ENCODE data around the gene GALC. TPM values are rescaled to one million over a fixed set of nuclear protein-coding genes. Genes with fewer than 3 reads are reported as not detected.

The GALC gene
- polyA plus RNA-seq, 1 donor from 2014 or later, result 42.6 TPM

- H3K4me2 ChIP-seq (ENCODE audit: low read length), result no peak overlapping the region
- H2AFZ ChIP-seq (ENCODE audit: low read depth, low read length), result no peak overlapping the region
- no peak overlapping the region for H3K27ac ChIP-seq (ENCODE audit: low read length)
- H3K36me3 ChIP-seq (ENCODE audit: insufficient read depth, low read length), result no peaks in the 10 kb centered on the region
- H3K79me2 ChIP-seq (replicated peaks; ENCODE audit: insufficient read depth, low read length), result no peaks in the 10 kb centered on the region
- no peaks in the 10 kb centered on the region for H3K9me2 ChIP-seq (ENCODE audit: insufficient read depth, low read length)
- H3F3A ChIP-seq (ENCODE audit: insufficient read depth, low read length, poor library complexity, severe bottlenecking), result no peaks in the 10 kb centered on the region
- no peaks in the 10 kb centered on the region for H4K20me1 ChIP-seq (ENCODE audit: insufficient read depth)
- H3K27me3 ChIP-seq (ENCODE audit: insufficient read depth, low read depth, low read length), result no peaks in the 10 kb centered on the region
- no peak for TF ChIP-seq SMC3 (conservative IDR thresholded peaks at IDR 0.05; ENCODE audit: poor library complexity)
- TF ChIP-seq POLR2AphosphoS5 (IDR thresholded peaks at IDR 0.05), result no peak
- no peak for TF ChIP-seq RAD21 (conservative IDR thresholded peaks at IDR 0.05)
- no peak for TF ChIP-seq TAF1 (IDR thresholded peaks at IDR 0.05; ENCODE audit: low read depth)
- no peak for TF ChIP-seq EZH2 (IDR thresholded peaks at IDR 0.05; ENCODE audit: borderline replicate concordance, insufficient read depth, low read length, poor library complexity, severe bottlenecking)
- TF ChIP-seq CTCF (IDR thresholded peaks at IDR 0.05; ENCODE audit: poor library complexity, severe bottlenecking), result no peak
- TF ChIP-seq MXI1 (conservative IDR thresholded peaks at IDR 0.05; ENCODE audit: poor library complexity, severe bottlenecking), result no peak
- no peak for TF ChIP-seq REST (IDR thresholded peaks at IDR 0.05; ENCODE audit: borderline replicate concordance)
- TF ChIP-seq EP300 (conservative IDR thresholded peaks at IDR 0.05; ENCODE audit: poor library complexity, severe bottlenecking), result no peak
- H3K9me3 ChIP-seq (ENCODE audit: low read length), result no peaks in the 10 kb centered on the region
- no peak overlapping the region for H3K9ac ChIP-seq (ENCODE audit: low read length)
- H3K4me3 ChIP-seq (ENCODE audit: low read length), result no peak overlapping the region
Measured at GRCh38 chr14:88032373-88032772, 39.4 kb upstream of the GALC start.

GRCh38 chr14:88030892-88031291, 37.9 kb upstream of the GALC start:
- no peak overlapping the region for H3K4me2 ChIP-seq (ENCODE audit: low read length)
- H3K9me2 ChIP-seq (ENCODE audit: insufficient read depth, low read length), result no peaks in the 10 kb centered on the region
- H3K4me3 ChIP-seq (ENCODE audit: low read length), result no peak overlapping the region
- H4K20me1 ChIP-seq (ENCODE audit: insufficient read depth), result no peaks in the 10 kb centered on the region
- H3K9ac ChIP-seq (ENCODE audit: low read length), result no peak overlapping the region
- H3F3A ChIP-seq (ENCODE audit: insufficient read depth, low read length, poor library complexity, severe bottlenecking), result no peaks in the 10 kb centered on the region
- no peaks in the 10 kb centered on the region for H3K27me3 ChIP-seq (ENCODE audit: insufficient read depth, low read depth, low read length)
- H3K9me3 ChIP-seq (ENCODE audit: low read length), result no peaks in the 10 kb centered on the region
- no peak overlapping the region for H2AFZ ChIP-seq (ENCODE audit: low read depth, low read length)
- no peaks in the 10 kb centered on the region for H3K79me2 ChIP-seq (replicated peaks; ENCODE audit: insufficient read depth, low read length)
- TF ChIP-seq TAF1 (IDR thresholded peaks at IDR 0.05; ENCODE audit: low read depth) (no peak), EZH2 (IDR thresholded peaks at IDR 0.05; ENCODE audit: borderline replicate concordance, insufficient read depth, low read length, poor library complexity, severe bottlenecking) (no peak), MXI1 (conservative IDR thresholded peaks at IDR 0.05; ENCODE audit: poor library complexity, severe bottlenecking) (no peak), REST (IDR thresholded peaks at IDR 0.05; ENCODE audit: borderline replicate concordance) (no peak), CTCF (IDR thresholded peaks at IDR 0.05; ENCODE audit: poor library complexity, severe bottlenecking) (no peak), RAD21 (conservative IDR thresholded peaks at IDR 0.05) (no peak), SMC3 (conservative IDR thresholded peaks at IDR 0.05; ENCODE audit: poor library complexity) (no peak), EP300 (conservative IDR thresholded peaks at IDR 0.05; ENCODE audit: poor library complexity, severe bottlenecking) (no peak), POLR2AphosphoS5 (IDR thresholded peaks at IDR 0.05) (no peak)
- no peak overlapping the region for H3K27ac ChIP-seq (ENCODE audit: low read length)
- H3K36me3 ChIP-seq (ENCODE audit: insufficient read depth, low read length), result no peaks in the 10 kb centered on the region
